HepG2 (cell line): ENCODE results near the gene NUP93. TPM values are rescaled to one million over a fixed set of nuclear protein-coding genes. Genes with fewer than 3 reads are reported as not detected.

ENCODE experiments used
- CENPT ChIP-seq: sonication (generic); formaldehyde crosslinking; IDR thresholded peaks from 2 replicates; pipeline ENCODE4 v1.8.0; 2022; ENCODE audit warnings: low read depth, mild to moderate bottlenecking, moderate library complexity, missing genetic modification reagents
- DPF2 ChIP-seq: sonication (generic); formaldehyde crosslinking; IDR thresholded peaks from 2 replicates; pipeline ENCODE4 v1.4.0; 2020; ENCODE audit warnings: mild to moderate bottlenecking, low read depth, missing genetic modification reagents, borderline replicate concordance
- GATAD2A ChIP-seq: IDR thresholded peaks from 2 replicates; pipeline ENCODE4 v1.6.1; 2016
- GRHL1 ChIP-seq: sonication (generic); formaldehyde crosslinking; conservative IDR thresholded peaks from 2 replicates; pipeline ENCODE4 v1.8.0; 2022; ENCODE audit warnings: missing genetic modification reagents
- HMGXB4 ChIP-seq, 2 experiments: sonication (generic) in 1 of 2; formaldehyde crosslinking in 1 of 2; IDR thresholded peaks; 2 replicates each; pipeline versions ENCODE4 v1.4.0 to v1.6.1; 2018 to 2020; ENCODE audit warnings: missing genetic modification reagents in 2 of 2, borderline replicate concordance in 1 of 2, low read depth in 1 of 2, mild to moderate bottlenecking in 1 of 2, missing biosample characterization in 1 of 2
- POLR2A ChIP-seq, 2 experiments: IDR thresholded peaks; 2 replicates each; pipeline ENCODE4 v1.6.1; 2011; ENCODE audit warnings: low read depth in 2 of 2, low read length in 2 of 2, mild to moderate bottlenecking in 1 of 2, moderate library complexity in 1 of 2; ENCODE audit not compliant: insufficient read depth in 1 of 2
- SMYD3 ChIP-seq: sonication (generic); formaldehyde crosslinking; IDR thresholded peaks from 2 replicates; pipeline ENCODE4 v1.8.1; 2023; ENCODE audit warnings: mild to moderate bottlenecking, missing genetic modification reagents
- STAT5B ChIP-seq: sonication (generic); formaldehyde crosslinking; IDR thresholded peaks from 2 replicates; pipeline ENCODE4 v1.4.0; 2020; ENCODE audit warnings: missing genetic modification reagents
- TOE1 ChIP-seq: sonication (generic); formaldehyde crosslinking; IDR thresholded peaks from 2 replicates; pipeline ENCODE4 v1.4.0; 2020; ENCODE audit warnings: mild to moderate bottlenecking, missing genetic modification reagents
- ZMAT5 ChIP-seq: sonication (generic); formaldehyde crosslinking; IDR thresholded peaks from 2 replicates; pipeline ENCODE4 v1.5.0; 2020; ENCODE audit warnings: mild to moderate bottlenecking, low read depth, missing genetic modification reagents, borderline replicate concordance
- ZNF232 ChIP-seq: sonication (generic); formaldehyde crosslinking; IDR thresholded peaks from 2 replicates; pipeline ENCODE4 v1.4.0; 2020; ENCODE audit warnings: missing genetic modification reagents, borderline replicate concordance
- ZNF609 ChIP-seq: sonication (generic); formaldehyde crosslinking; IDR thresholded peaks from 2 replicates; pipeline ENCODE4 v1.4.0; 2020; ENCODE audit warnings: mild to moderate bottlenecking, missing genetic modification reagents, borderline replicate concordance
- ZNF7 ChIP-seq: IDR thresholded peaks from 2 replicates; pipeline ENCODE4 v1.6.1; 2016; ENCODE audit warnings: missing biosample characterization, missing genetic modification reagents
- polyA plus RNA-seq, 8 experiments: library from polyadenylated mRNA; depleted of rRNA in 3 of 8; stranded (reverse) in 7 of 8; unstranded in 1 of 8; fragments of >200 nt; fragmentation: Illumina TruSeq in 4 of 8; extraction: Trizol in 4 of 8; gene quantifications; 2 replicates each; pipeline versions ENCODE4 v1.2.1 to v1.2.3, GENCODE V29; 2011 to 2016; ENCODE audit warnings: low read depth in 4 of 8, missing spikeins in 1 of 8, mixed read lengths in 1 of 8; ENCODE audit not compliant: insufficient read depth in 1 of 8
- total RNA-seq, 5 experiments: library from RNA; depleted of rRNA; stranded (reverse); fragments of >200 nt; fragmentation: Illumina TruSeq; extraction: Trizol; gene quantifications; 2 replicates each; pipeline ENCODE4 v1.2.3, GENCODE V29; 2016; ENCODE audit warnings: low read depth in 1 of 5
- TF ChIP-seq, protein P1 (sequence below): IDR thresholded peaks from 2 replicates; pipeline ENCODE4 v1.6.1; 2016; ENCODE audit warnings: missing compliant biosample characterization, missing genetic modification reagents, borderline replicate concordance
- TF ChIP-seq, protein P2 (sequence below): sonication (generic); formaldehyde crosslinking; IDR thresholded peaks from 2 replicates; pipeline ENCODE4 v1.5.1; 2020; ENCODE audit warnings: missing genetic modification reagents, mild to moderate bottlenecking, borderline replicate concordance

Gene NUP93
- total and polyA plus RNA-seq, 2 of the 13 experiments (the other 11 are each of a cell fraction or from before 2014, with no cell fraction given): 58.5 to 140 TPM

- TF ChIP-seq ZNF609 (CRISPR knock-in tag) (peak; percentile 27; the same call in 1 of the 2 replicates), ZNF232 (CRISPR knock-in tag) (peak; percentile 83; the same call in 1 of the 2 replicates), ZNF7 (CRISPR knock-in tag) (no peak), TOE1 (0 out of 2 replicates have a peak, but pooled peaks have one; percentile 60), CENPT (CRISPR knock-in tag) (peak; percentile 84; the same call in 1 of the 2 replicates), POLR2A (IDR thresholded peaks at IDR 0.05; ENCODE audit: insufficient read depth in 1 of 2, low read depth in 2 of 2, low read length in 2 of 2) (peak; percentile 90 to 91), STAT5B (CRISPR knock-in tag) (peak; percentile 79; the same call in 1 of the 2 replicates), DPF2 (CRISPR knock-in tag) (no peak), GATAD2A (CRISPR knock-in tag) (peak; percentile 67), SMYD3 (peak; percentile 41; the same call in 1 of the 2 replicates), HMGXB4 (CRISPR knock-in tag; IDR thresholded peaks at IDR 0.05; ENCODE audit: borderline replicate concordance in 1 of 2, low read depth in 1 of 2) (peak; percentile 62 to 78; a peak in 3 of 4 replicates), ZMAT5 (no peak), GRHL1 (CRISPR knock-in tag) (no peak)
- TF ChIP-seq, protein P1, sequence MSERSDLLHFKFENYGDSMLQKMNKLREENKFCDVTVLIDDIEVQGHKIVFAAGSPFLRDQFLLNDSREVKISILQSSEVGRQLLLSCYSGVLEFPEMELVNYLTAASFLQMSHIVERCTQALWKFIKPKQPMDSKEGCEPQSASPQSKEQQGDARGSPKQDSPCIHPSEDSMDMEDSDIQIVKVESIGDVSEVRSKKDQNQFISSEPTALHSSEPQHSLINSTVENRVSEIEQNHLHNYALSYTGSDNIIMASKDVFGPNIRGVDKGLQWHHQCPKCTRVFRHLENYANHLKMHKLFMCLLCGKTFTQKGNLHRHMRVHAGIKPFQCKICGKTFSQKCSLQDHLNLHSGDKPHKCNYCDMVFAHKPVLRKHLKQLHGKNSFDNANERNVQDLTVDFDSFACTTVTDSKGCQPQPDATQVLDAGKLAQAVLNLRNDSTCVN (CRISPR knock-in tag): no peak
- TF ChIP-seq, protein P2, sequence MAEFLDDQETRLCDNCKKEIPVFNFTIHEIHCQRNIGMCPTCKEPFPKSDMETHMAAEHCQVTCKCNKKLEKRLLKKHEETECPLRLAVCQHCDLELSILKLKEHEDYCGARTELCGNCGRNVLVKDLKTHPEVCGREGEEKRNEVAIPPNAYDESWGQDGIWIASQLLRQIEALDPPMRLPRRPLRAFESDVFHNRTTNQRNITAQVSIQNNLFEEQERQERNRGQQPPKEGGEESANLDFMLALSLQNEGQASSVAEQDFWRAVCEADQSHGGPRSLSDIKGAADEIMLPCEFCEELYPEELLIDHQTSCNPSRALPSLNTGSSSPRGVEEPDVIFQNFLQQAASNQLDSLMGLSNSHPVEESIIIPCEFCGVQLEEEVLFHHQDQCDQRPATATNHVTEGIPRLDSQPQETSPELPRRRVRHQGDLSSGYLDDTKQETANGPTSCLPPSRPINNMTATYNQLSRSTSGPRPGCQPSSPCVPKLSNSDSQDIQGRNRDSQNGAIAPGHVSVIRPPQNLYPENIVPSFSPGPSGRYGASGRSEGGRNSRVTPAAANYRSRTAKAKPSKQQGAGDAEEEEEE: no peak
Observed at GRCh38 chr16:56729735-56730662, at the start of gene NUP93 (continued).
